A549 treated with Hydrocortisone at 1 μM for 4 hours (cell line): ENCODE measurements around the gene YRDC. TPM values are rescaled to one million over a fixed set of nuclear protein-coding genes. Genes with fewer than 3 reads are reported as not detected.

Source experiments
- total RNA-seq: library from RNA; stranded (reverse); fragments of 200-300 nt; extraction: Qiagen RNA extraction; gene quantifications from 5 replicates; pipeline ENCODE4 v1.2.3, GENCODE V29; 2022

The YRDC gene
- 12.0 to 18.8 TPM (median 17.6 TPM) in 5 replicates for total RNA-seq

DNA sequence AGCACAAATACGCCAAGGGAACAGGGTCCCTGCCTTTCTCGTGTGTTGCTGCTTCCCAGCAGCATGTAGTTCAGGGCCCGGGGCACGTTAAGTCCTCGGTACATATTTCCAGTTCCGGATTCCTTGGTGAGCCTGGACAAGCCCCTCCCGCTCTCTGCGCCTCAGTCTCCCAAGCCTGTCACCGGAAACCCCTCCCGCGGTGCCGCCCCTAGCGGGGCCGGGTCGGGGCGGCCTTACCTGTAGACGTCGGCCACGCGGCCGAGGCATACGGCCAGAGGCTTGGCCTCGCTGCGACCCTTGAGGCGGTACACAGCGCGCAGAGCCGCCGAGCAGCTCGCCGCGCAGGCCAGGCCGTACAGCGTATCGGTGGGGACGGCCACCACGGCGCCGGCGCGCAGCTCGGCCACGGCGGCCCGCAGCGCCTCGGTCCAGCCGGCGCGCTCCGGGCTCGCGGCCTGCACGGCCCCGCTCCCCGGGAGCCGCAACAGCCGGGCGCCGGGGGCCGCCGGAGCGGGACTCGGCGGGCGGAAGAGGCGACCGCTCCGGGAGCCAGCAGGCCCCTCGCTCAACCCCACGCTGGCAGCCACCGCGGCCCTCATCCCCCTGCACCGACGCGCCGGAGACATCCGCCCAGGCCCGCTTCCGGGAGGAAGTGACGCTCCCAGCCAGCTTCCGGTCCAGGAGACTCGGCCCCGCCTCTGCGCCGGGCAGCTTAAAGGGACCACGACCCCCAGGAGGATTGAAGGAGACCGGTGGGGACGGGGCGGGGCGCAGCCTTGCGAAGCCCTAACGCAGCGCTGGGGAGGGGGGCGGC is at the start of gene YRDC, which contains the start of gene C1orf122:
YRDC (minus strand) TSS at position 654 of the 814 bp plus-strand sequence; CDS start at position 626, 28 bp downstream.
C1orf122 (plus strand) TSS at position 236 of the 814 bp plus-strand sequence. CDS start 615 bp downstream, outside the sequence.

DNA sequence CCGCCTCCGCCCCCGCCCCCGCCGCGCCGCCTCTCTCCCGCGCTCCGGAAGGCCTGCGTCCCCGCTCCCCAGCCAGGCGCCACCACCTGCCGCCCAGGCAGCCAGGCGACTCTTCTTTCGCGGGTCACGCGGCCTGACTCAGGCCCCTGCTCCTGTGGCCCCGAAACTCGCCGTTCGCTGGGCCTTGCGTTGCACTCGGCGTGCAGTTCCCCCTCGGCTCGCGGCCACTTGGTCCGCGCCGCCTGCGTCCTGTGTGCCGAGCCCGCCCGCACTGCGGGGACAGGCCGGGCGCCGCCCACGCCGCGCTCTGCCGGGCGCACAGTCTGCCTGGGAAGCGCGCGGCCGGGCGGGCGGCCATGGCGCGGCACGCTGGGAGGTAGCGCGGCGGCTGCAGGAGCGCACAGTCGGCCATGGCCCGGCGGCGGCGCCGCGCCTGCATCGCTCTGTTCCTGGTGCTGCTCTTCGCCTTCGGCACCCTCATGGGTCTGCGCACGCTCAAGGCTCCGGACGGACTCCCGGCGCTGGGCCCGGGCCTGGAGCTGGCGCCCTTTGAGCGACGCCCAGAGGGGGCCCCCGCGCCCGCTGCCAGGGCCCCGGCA is 14.1 kb downstream of the YRDC start, which contains the start of gene MANEAL:
MANEAL (plus strand) TSS at position 75 of the 599 bp plus-strand sequence; CDS start at position 411, 336 bp downstream.

DNA sequence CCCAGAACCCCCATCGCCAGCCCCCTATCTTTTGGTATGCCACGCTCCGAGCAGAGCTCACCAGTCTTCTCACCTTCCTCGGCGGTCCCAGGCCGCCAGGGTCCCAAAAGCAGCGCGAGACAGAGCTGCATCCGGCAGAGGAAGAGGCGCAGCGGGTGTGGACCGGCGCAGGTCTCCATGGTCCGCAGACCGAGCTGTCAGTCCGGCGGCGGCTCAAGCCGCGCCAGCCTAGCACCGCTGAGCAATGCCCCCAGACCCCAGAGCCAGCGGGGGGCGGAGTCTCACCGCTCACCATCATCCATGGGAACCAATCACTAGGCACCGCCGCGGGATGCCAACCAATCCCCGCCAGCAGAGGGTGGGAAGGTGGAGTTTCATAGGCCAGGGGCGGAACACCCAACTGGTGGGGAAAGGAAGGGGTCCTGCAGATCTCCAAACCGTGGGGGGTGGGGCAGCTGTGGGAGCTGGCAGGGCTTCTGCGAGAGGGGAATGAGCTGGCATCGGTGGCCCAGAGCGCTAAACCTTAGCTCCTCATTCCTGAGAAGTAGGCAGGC is 43.0 kb downstream of the YRDC start, which contains the start of gene EPHA10:
EPHA10 (minus strand) TSS at position 233 of the 554 bp plus-strand sequence; CDS start at position 179, 54 bp downstream.

Other genes starting within 250 kb of the YRDC start
- 49.6 to 67.9 TPM (median 52.4 TPM) in 5 replicates for gene GNL2, start 212.3 kb downstream of the YRDC start, total RNA-seq
- 0.08 to 0.36 TPM (median 0.13 TPM) in 5 replicates for gene RSPO1, start 173.3 kb downstream of the YRDC start, total RNA-seq
- gene CDCA8, start 115.7 kb downstream of the YRDC start, total RNA-seq, result 47.0 to 53.1 TPM (median 48.4 TPM) in 5 replicates
- 1.0 to 1.5 TPM (median 1.1 TPM) in 5 replicates for gene EPHA10, start 43.1 kb downstream of the YRDC start, total RNA-seq
- gene MANEAL, start 14.4 kb downstream of the YRDC start, total RNA-seq, result 23.6 to 25.8 TPM (median 25.4 TPM) in 5 replicates
- gene C1orf122, start 418 bp downstream of the YRDC start, total RNA-seq, result 33.2 to 68.0 TPM (median 58.3 TPM) in 5 replicates
- gene MTF1, start 51.4 kb upstream of the YRDC start, total RNA-seq, result 3.9 to 5.9 TPM (median 4.7 TPM) in 5 replicates
- gene INPP5B, start 138.8 kb upstream of the YRDC start, total RNA-seq, result 3.9 to 5.2 TPM (median 4.4 TPM) in 5 replicates
- gene SF3A3, start 181.8 kb upstream of the YRDC start, total RNA-seq, result 46.8 to 93.8 TPM (median 49.6 TPM) in 5 replicates
- gene FHL3, start 197.3 kb upstream of the YRDC start, total RNA-seq, result 9.1 to 10.9 TPM (median 9.6 TPM) in 5 replicates
- 40.6 to 71.1 TPM (median 40.8 TPM) in 5 replicates for gene UTP11, start 204.5 kb upstream of the YRDC start, total RNA-seq
- 0.07 TPM in 1 of 5 replicates, not detected in the others for gene POU3F1, start 238.6 kb upstream of the YRDC start, total RNA-seq